Type B pancreatic cell (in vitro differentiated cells): ENCODE results near the gene ELP2. TPM values are rescaled to one million over a fixed set of nuclear protein-coding genes. Genes with fewer than 3 reads are reported as not detected.
"Not testable (repeated sequence)": the region's sequence is repeated elsewhere in the genome, so short reads cannot be mapped to it uniquely, and the experiment has no call there.

Source experiments
- DNase-seq: peaks from one replicate; pipeline ENCODE4 v3.0.0; 2021; ENCODE audit warnings: mixed read lengths; ENCODE audit not compliant: unreplicated experiment; ENCODE audit errors: extremely low spot score
- H3K27ac Mint-ChIP-seq: 2 replicates; pipeline ENCODE4 v1.8.0; 2021; ENCODE audit warnings: mild to moderate bottlenecking, mixed read lengths
- H3K27me3 Mint-ChIP-seq: 2 replicates; pipeline ENCODE4 v1.8.0; 2021; ENCODE audit warnings: mixed read lengths
- H3K36me3 Mint-ChIP-seq: 2 replicates; pipeline ENCODE4 v1.8.0; 2021; ENCODE audit warnings: mixed read lengths
- H3K4me1 Mint-ChIP-seq: one replicate; pipeline ENCODE4 v1.8.0; 2021; ENCODE audit warnings: mixed read lengths; ENCODE audit not compliant: unreplicated experiment
- H3K4me3 Mint-ChIP-seq: 2 replicates; pipeline ENCODE4 v1.8.0; 2021; ENCODE audit warnings: mild to moderate bottlenecking, mixed read lengths
- H3K9me3 Mint-ChIP-seq: 2 replicates; pipeline ENCODE4 v1.8.0; 2021; ENCODE audit warnings: mixed read lengths
- total RNA-seq: library from RNA; stranded (reverse); gene quantifications from 2 replicates; pipeline ENCODE4 v1.2.1, GENCODE V29; 2021; ENCODE audit warnings: low replicate concordance
- TF ChIP-seq, protein P1 (sequence below): fragments of 200-600 bp; sonication (generic); conservative IDR thresholded peaks from 2 replicates; pipeline ENCODE4 v1.5.0; 2021; ENCODE audit warnings: antibody characterized with exemption, mild to moderate bottlenecking

ELP2 gene
- total RNA-seq, 1 donor from 2014 or later = 94.6 TPM

GRCh38 chr18:36158266-36158867 is 28.7 kb downstream of the ELP2 start:
- no peak overlapping the region for H3K27ac Mint-ChIP-seq
- H3K4me1 Mint-ChIP-seq = no peaks in the 10 kb centered on the region
- DNase-seq = no peak
- H3K9me3 Mint-ChIP-seq = no peaks in the 10 kb centered on the region
- H3K4me3 Mint-ChIP-seq = no peak overlapping the region
- H3K27me3 Mint-ChIP-seq = no peaks in the 10 kb centered on the region
- H3K36me3 Mint-ChIP-seq = peaks cover 56% of the 10 kb centered on the region
- TF ChIP-seq, protein P1, sequence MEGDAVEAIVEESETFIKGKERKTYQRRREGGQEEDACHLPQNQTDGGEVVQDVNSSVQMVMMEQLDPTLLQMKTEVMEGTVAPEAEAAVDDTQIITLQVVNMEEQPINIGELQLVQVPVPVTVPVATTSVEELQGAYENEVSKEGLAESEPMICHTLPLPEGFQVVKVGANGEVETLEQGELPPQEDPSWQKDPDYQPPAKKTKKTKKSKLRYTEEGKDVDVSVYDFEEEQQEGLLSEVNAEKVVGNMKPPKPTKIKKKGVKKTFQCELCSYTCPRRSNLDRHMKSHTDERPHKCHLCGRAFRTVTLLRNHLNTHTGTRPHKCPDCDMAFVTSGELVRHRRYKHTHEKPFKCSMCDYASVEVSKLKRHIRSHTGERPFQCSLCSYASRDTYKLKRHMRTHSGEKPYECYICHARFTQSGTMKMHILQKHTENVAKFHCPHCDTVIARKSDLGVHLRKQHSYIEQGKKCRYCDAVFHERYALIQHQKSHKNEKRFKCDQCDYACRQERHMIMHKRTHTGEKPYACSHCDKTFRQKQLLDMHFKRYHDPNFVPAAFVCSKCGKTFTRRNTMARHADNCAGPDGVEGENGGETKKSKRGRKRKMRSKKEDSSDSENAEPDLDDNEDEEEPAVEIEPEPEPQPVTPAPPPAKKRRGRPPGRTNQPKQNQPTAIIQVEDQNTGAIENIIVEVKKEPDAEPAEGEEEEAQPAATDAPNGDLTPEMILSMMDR = no peak

GRCh38 chr18:36160959-36161371 is 31.3 kb downstream of the ELP2 start:
- Mint-ChIP-seq H3K4me1 (no peaks in the 10 kb centered on the region), H3K27ac (no peak overlapping the region), H3K9me3 (no peaks in the 10 kb centered on the region), H3K27me3 (no peaks in the 10 kb centered on the region), H3K4me3 (no peak overlapping the region), H3K36me3 (peaks cover 58% of the 10 kb centered on the region)
- no peak for DNase-seq
- TF ChIP-seq, protein P1 = no peak

DNA sequence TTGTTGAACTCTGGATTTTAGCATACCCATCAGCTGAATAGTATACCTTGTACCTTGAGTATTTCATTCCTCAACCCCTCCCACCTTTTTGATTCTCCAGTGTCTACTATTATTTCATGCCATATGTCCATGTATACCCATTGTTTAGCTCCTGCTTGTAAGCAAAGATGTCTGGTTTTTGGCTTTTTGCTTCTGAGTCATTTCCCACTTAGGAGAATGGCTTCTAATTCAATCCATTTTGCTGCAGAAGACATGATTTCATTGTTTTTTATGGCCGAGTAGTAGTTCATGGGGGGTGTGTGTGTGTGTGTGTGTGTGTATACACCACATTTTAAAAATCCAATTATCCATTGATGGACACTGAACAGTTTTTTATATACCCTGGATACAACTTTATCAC is 33.3 kb downstream of the ELP2 start:
- H3K36me3 Mint-ChIP-seq = peaks cover 55% of the 10 kb centered on the region
- H3K27me3 Mint-ChIP-seq = no peaks in the 10 kb centered on the region
- no peaks in the 10 kb centered on the region for H3K4me1 Mint-ChIP-seq
- TF ChIP-seq, protein P1 = no peak
- no peaks in the 10 kb centered on the region for H3K9me3 Mint-ChIP-seq
- H3K4me3 Mint-ChIP-seq = no peak overlapping the region
- no peak for DNase-seq
- H3K27ac Mint-ChIP-seq = no peak overlapping the region

DNA sequence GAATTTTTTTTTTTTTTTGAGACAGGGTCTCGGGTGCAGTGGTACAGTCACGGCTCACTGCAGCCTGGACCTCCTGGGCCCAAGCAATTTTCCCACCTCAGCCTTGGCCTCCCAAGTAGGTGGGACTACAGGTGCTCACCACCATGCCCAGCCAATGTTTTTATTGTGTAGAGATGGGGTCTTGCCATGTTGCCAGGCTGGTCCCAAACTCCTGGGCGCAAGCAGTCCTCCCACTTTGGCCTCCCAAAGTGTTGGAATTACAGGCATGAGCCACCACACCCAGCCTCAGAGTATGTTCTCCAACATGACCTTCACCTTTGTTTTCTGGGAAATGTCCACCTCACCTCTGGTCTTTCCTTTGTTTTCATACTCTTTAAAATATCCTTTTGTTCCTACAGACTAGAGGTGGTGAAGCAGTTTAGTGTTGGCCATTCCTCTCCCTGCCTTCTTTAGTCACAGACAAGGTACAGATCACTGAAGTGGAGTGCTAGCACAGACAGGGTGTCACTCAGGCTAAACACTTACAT is 38.1 kb downstream of the ELP2 start:
- Mint-ChIP-seq H3K9me3 (no peaks in the 10 kb centered on the region), H3K27ac (no peak overlapping the region), H3K27me3 (no peaks in the 10 kb centered on the region), H3K4me1 (no peaks in the 10 kb centered on the region), H3K36me3 (peaks cover 42% of the 10 kb centered on the region), H3K4me3 (no peak overlapping the region)
- no peak for DNase-seq
- TF ChIP-seq, protein P1 = no peak

DNA sequence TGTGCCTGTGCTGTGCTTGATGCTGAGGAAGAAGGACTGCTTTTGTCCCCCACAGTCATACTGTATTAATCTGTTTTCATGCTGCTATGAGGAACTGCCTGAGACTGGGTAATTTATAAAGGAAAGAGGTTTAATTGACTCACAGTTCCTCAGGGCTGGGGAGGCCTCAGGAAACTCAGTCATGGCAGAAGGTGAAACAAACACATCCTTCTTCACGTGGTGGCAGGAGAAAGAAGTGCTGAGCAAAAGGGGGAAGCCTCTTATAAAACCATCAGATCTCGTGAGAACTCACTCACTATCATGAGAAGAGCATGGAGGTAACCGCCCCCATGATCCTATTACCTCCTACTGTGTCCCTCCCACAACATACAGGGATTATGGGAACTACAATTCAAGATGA is 38.6 kb downstream of the ELP2 start:
- H3K27ac Mint-ChIP-seq = not testable (repeated sequence)

GRCh38 chr18:36169938-36170337 is 40.2 kb downstream of the ELP2 start:
- no peak for DNase-seq

More for the DNA sequence above, 38.6 kb downstream of the ELP2 start:
- H3K36me3 Mint-ChIP-seq = peaks cover 38% of the 10 kb centered on the region
- H3K4me3 Mint-ChIP-seq, H3K9me3 Mint-ChIP-seq, H3K4me1 Mint-ChIP-seq, DNase-seq, H3K27me3 Mint-ChIP-seq: not testable (repeated sequence)

More at GRCh38 chr18:36169938-36170337, 40.2 kb downstream of the ELP2 start:
- Mint-ChIP-seq H3K27me3 (no peaks in the 10 kb centered on the region), H3K4me1 (no peaks in the 10 kb centered on the region), H3K27ac (no peak overlapping the region), H3K4me3 (no peak overlapping the region), H3K9me3 (no peaks in the 10 kb centered on the region), H3K36me3 (peaks cover 32% of the 10 kb centered on the region)
- TF ChIP-seq, protein P1 = no peak
